GM12878 (cell line): ENCODE data around the gene MB21D2. TPM values are rescaled to one million over a fixed set of nuclear protein-coding genes. Genes with fewer than 3 reads are reported as not detected.
A peak's percentile ranks its signal among the peaks of the same experiment; 100 is the strongest.

Source experiments
- ATAC-seq: fragments of 200-7000 bp; cut with Tn5 transposase; 3 replicates; pipeline ENCODE4 v1.9.1; 2020; ENCODE audit warnings: mild to moderate bottlenecking, moderate library complexity
- BruUV-seq: library from RNA; stranded (reverse); fragments of 400-500 nt; replicated peaks from 2 replicates; lab custom pipeline; 2021; lab: Mats Ljungman, UMichigan
- CTCF ChIA-PET: fragments of 300-600 bp; sonication (Branson Sonifier 250); formaldehyde crosslinking; extraction: SDS; loops from one replicate; lab custom pipeline; 2021; ENCODE audit warnings: inconsistent platforms; lab: Yijun Ruan, JAX
- POLR2A ChIA-PET: fragments of 350-600 bp; formaldehyde crosslinking; extraction: SDS; loops from one replicate; lab custom pipeline; 2021; ENCODE audit warnings: inconsistent platforms; lab: Charles Lee
- RAD21 ChIA-PET: fragments of 300-600 bp; sonication (Branson Sonifier 250); formaldehyde crosslinking; loops from one replicate; lab custom pipeline; 2023; ENCODE audit warnings: antibody characterized with exemption; ENCODE audit not compliant: unreplicated experiment; lab: Charles Lee
- SMC1A ChIA-PET: fragments of 300-600 bp; sonication (Branson Sonifier 250); formaldehyde crosslinking; loops from one replicate; lab custom pipeline; 2023; ENCODE audit not compliant: unreplicated experiment, uncharacterized antibody; lab: Charles Lee
- DNase-seq: peaks from one replicate; pipeline ENCODE4 v3.0.0-alpha.2; 2011; ENCODE audit warnings: low read depth, low spot score
- FAIRE-seq: peaks from 3 replicates; lab custom pipeline; 2011; peaks lifted over from hg19 to GRCh38; lab: Jason Lieb, UNC
- H2AFZ ChIP-seq: 2 replicates; pipeline ENCODE4 v1.6.0; 2011; ENCODE audit warnings: low read depth, low read length, control low read depth; ENCODE audit not compliant: control insufficient read depth
- H3K27ac ChIP-seq: 2 replicates; pipeline ENCODE4 v1.5.1; 2011; ENCODE audit warnings: control low read depth; ENCODE audit not compliant: control insufficient read depth, insufficient read depth
- H3K27me3 ChIP-seq, 2 experiments: replicated peaks in 1 of 2; 2 replicates each; pipeline versions ENCODE4 v1.6.0 to v1.6.1; 2011; ENCODE audit warnings: low read length in 1 of 2; ENCODE audit not compliant: control insufficient read depth in 2 of 2, insufficient read depth in 2 of 2
- H3K36me3 ChIP-seq, 2 experiments: 2 replicates each; pipeline ENCODE4 v1.5.1; 2011; ENCODE audit warnings: low read length in 1 of 2; ENCODE audit not compliant: control insufficient read depth in 2 of 2, insufficient read depth in 2 of 2
- H3K4me1 ChIP-seq: 2 replicates; pipeline ENCODE4 v1.6.1; 2011; ENCODE audit warnings: mild to moderate bottlenecking, low read length, moderate library complexity, mixed read lengths; ENCODE audit not compliant: control insufficient read depth, insufficient read depth
- H3K4me2 ChIP-seq: 2 replicates; pipeline ENCODE4 v1.6.0; 2011; ENCODE audit warnings: control low read depth; ENCODE audit not compliant: control insufficient read depth, insufficient read depth
- H3K4me3 ChIP-seq: fragments of 200-600 bp; sonication (generic); 2 replicates; pipeline ENCODE4 v1.5.1; 2016
- H3K79me2 ChIP-seq: 2 replicates; pipeline ENCODE4 v1.6.0; 2011; ENCODE audit warnings: low read length; ENCODE audit not compliant: control insufficient read depth, insufficient read depth
- H3K9ac ChIP-seq: 2 replicates; pipeline ENCODE4 v1.8.0; 2011; ENCODE audit warnings: low read length, control low read depth, mixed read lengths; ENCODE audit not compliant: control insufficient read depth, insufficient read depth
- H3K9me3 ChIP-seq: replicated peaks from 3 replicates; pipeline ENCODE4 v1.5.1; 2011; ENCODE audit warnings: mild to moderate bottlenecking, low read length; ENCODE audit not compliant: control insufficient read depth, insufficient read depth
- H4K20me1 ChIP-seq: 2 replicates; pipeline ENCODE4 v1.6.0; 2011; ENCODE audit not compliant: control insufficient read depth, insufficient read depth
- ASH2L ChIP-seq: fragments of 300-600, 200-600 bp; sonication (generic); IDR thresholded peaks from 2 replicates; pipeline ENCODE4 v1.6.1; 2017; ENCODE audit warnings: low read depth, mild to moderate bottlenecking, borderline replicate concordance
- ZBTB33 ChIP-seq: fragments of 450-650 bp; IDR thresholded peaks from 2 replicates; pipeline ENCODE4 v1.6.1; 2017; ENCODE audit warnings: mild to moderate bottlenecking
- WGBS: methylation state at CpG from one replicate; pipeline ENCODE4 v1.1.6; 2016; ENCODE audit warnings: low lambda C conversion rate; ENCODE audit not compliant: insufficient replicate concordance, insufficient coverage; ENCODE audit errors: missing lambda C conversion rate; 5-methylcytosine and 5-hydroxymethylcytosine counted together
- in situ Hi-C: fragments of 300-500 bp; cut with MboI; formaldehyde crosslinking; loops from 9 replicates; pipeline ENCODE4 v1.14.3; 2018; ENCODE audit warnings: mixed read lengths
- intact Hi-C: fragments of 100-400 bp; cut with micrococcal nuclease; formaldehyde crosslinking; loops from one replicate; pipeline ENCODE4 v1.14.2; 2022; ENCODE audit not compliant: unreplicated experiment
- polyA plus RNA-seq, 11 experiments: library from polyadenylated mRNA; depleted of rRNA in 4 of 11; unstranded in 6 of 11; stranded (reverse) in 5 of 11; fragments of >200 nt; fragmentation: Nextera tagmentation in 4 of 11; fragmentation: Illumina TruSeq in 1 of 11; extraction: Ambion mirVana in 4 of 11; extraction: Trizol in 1 of 11; gene quantifications; 1 replicate in 1 of 11; 2 replicates in 10 of 11; pipeline versions ENCODE4 v1.2.1 to v1.2.3, GENCODE V29; 2011 to 2016; ENCODE audit warnings: inconsistent platforms in 2 of 11, missing spikeins in 2 of 11, low read depth in 1 of 11
- total RNA-seq, 4 experiments: library from RNA; depleted of rRNA in 3 of 4; stranded (reverse); fragments of >200 nt in 3 of 4; fragmentation: Illumina TruSeq in 1 of 4; extraction: Trizol in 1 of 4; gene quantifications; 2 replicates each; pipeline versions ENCODE4 v1.2.1 to v1.2.3, GENCODE V29; 2013 to 2021

Gene MB21D2
- total and polyA plus RNA-seq, 10 of the 15 experiments (the other 5 are each of a cell fraction or from before 2014, with no cell fraction given): 7.9 to 21.2 (median 15.3) TPM

- Histone ChIP-seq H2AFZ (no peak overlapping the region), H4K20me1 (no peaks in the 10 kb centered on the region), H3K27me3 (no peaks in the 10 kb centered on the region), H3K27ac (no peak overlapping the region), H3K79me2 (peaks cover 16% of the 10 kb centered on the region), H3K4me3 (no peak overlapping the region), H3K9ac (no peak overlapping the region), H3K36me3 (no peaks in the 10 kb centered on the region), H3K9me3 (peaks cover 2% of the 10 kb centered on the region; the same call in 1 of the 3 replicates), H3K4me1 (peaks cover 20% of the 10 kb centered on the region), H3K4me2 (no peak overlapping the region)
- ChIA-PET POLR2A (interaction anchor here (0.6 to 1.4 kb wide), 4 partner anchors 19 to 87 kb away, joined by 3 read pairs; no protein-coding TSS in a partner anchor), CTCF (interaction anchor here (1.4 to 3.1 kb wide), 3 partner anchors 11 to 87 kb away, joined by 6 to 22 read pairs (median 8); no protein-coding TSS in a partner anchor), RAD21 (interaction anchor here (1.8 to 12.8 kb wide), 3 partner anchors 11 to 87 kb away, joined by 6 to 71 read pairs (median 8); no protein-coding TSS in a partner anchor), SMC1A (interaction anchor here (1.2 to 4.9 kb wide), 8 partner anchors 11 to 90 kb away, joined by 4 to 37 read pairs (median 12); partner anchors contain the start of gene MB21D2)
- intact Hi-C loops (no loop called here), in situ Hi-C loops (no loop called here)
- no TSS peak for BruUV-seq
- TF ChIP-seq ASH2L: no peak
- TF ChIP-seq ZBTB33: peak; percentile 91
- no peak for FAIRE-seq
- WGBS: 92% methylated on average over 7 of the region's 7 CpGs
- DNase-seq: no peak
- no peak for ATAC-seq
These were observed 89.6 kb downstream of the MB21D2 start for GRCh38 chr3:192827863-192828594.
